Panc1 (cell line): ENCODE results near the gene SEPTIN5.
A peak's percentile ranks its signal among the peaks of the same experiment; 100 is the strongest.

Experiments
- POLR2AphosphoS5 ChIP-seq: IDR thresholded peaks from 2 replicates; pipeline ENCODE4 v1.6.1; 2012; ENCODE audit warnings: mild to moderate bottlenecking, low read depth, low read length, moderate library complexity
- TF ChIP-seq, protein P1 (sequence below): fragments of 450-650 bp; IDR thresholded peaks from 2 replicates; pipeline ENCODE4 v1.5.1; 2017; ENCODE audit warnings: mild to moderate bottlenecking

DNA sequence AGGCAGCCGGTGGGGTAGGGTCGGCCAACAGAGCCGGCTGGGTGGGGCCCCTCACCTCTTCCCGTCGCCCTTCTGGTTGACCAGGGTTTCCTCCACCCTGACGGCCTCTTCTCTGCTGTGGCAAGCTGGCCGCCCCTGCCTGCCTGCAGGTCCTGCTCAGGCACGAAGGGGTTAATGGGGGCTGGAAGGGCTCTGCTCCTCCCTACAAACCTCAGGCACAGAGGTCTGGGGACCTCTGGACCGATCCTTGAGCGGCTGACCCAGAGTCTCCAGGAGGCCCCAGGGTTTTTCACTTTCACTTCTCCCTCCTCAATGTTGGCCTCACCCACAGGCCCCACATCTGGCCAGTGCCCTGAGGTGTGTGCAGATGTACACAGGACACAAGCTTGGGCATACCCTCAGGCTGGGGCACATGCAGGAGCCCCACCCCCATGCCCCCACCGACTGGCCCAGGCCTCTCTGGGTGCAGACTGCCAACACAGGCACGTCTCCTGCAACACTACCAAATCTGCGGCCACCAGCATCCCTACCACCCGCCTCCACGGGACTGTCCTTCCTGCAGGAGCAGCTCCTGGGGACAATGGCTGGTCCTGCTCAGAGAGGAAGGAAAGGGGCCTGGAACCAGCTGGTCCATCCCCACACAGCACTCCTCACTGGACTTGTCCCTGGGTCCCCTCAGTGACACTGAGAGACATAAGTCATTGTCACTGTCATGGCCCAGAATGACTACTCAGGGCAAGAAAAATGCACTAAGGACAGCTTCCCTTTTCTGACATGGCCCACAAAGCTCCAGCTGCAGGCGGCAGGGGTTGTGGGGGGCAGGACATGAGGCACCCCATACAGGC is 43.1 kb downstream of the SEPTIN5 start:
- TF ChIP-seq POLR2AphosphoS5: 0 out of 2 replicates have a peak, but pooled peaks have one; percentile 9
- TF ChIP-seq, protein P1, sequence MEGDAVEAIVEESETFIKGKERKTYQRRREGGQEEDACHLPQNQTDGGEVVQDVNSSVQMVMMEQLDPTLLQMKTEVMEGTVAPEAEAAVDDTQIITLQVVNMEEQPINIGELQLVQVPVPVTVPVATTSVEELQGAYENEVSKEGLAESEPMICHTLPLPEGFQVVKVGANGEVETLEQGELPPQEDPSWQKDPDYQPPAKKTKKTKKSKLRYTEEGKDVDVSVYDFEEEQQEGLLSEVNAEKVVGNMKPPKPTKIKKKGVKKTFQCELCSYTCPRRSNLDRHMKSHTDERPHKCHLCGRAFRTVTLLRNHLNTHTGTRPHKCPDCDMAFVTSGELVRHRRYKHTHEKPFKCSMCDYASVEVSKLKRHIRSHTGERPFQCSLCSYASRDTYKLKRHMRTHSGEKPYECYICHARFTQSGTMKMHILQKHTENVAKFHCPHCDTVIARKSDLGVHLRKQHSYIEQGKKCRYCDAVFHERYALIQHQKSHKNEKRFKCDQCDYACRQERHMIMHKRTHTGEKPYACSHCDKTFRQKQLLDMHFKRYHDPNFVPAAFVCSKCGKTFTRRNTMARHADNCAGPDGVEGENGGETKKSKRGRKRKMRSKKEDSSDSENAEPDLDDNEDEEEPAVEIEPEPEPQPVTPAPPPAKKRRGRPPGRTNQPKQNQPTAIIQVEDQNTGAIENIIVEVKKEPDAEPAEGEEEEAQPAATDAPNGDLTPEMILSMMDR: no peak
